ENCODE measurements around the gene ZNF280C.

Gene ZNF280C

DNA sequence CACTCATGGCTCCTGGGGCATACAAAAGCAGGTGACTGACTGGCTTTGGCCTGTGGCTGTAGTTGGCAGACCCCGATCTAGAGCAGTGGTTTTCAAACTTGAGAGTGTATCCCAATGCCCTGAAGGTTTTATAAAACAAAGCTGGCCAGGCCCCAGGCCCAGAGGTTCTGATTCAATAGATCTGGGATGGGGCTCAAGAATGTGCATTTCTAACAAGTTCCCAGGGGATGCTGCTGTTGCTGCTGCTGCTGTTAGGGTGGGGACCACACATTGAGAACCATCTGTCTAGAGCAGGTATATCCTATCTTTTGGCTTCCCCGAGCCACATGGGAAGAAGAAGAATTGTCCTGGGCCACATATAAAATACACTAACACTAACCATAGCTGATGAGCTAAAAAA, 110.4 kb downstream of the ZNF280C start:
- no peak for FAIRE-seq
- DNase-seq (ENCODE audit: insufficient read length, low spot score) = no peak

DNA sequence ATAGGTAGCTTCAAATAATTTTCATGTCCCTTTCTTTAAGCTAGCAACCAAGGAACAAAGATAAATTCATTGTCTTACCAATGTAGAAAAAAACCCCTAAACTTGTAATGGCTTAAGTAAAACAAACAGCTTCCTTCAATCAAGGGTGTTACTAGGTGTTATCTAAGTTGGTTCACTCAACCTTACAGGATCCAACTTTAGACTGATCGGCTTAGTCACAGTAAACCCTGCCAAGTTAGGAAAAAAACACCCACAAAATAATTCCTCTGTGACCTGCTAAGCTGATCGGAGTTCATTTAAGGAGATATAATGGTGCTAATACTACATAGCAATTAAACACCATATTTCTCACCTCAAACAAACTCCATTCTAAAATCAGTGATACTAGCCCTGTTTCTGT, 113.1 kb downstream of the ZNF280C start:
- no peak for DNase-seq (ENCODE audit: insufficient read length, low spot score)
- no peak for FAIRE-seq
